GM19324 (cell line): ENCODE measurements around the gene ACTN4.

Experiments used
- ATAC-seq: cut with Tn5 transposase; IDR thresholded peaks from one replicate; pipeline ENCODE4 v1.9.1; 2021; ENCODE audit warnings: mild to moderate bottlenecking, moderate library complexity; ENCODE audit not compliant: unreplicated experiment, low FRiP score

Gene ACTN4

GRCh38 chr19:38658462-38659306 lies 11.2 kb downstream of the ACTN4 start:
- ATAC-seq, result no peak

DNA sequence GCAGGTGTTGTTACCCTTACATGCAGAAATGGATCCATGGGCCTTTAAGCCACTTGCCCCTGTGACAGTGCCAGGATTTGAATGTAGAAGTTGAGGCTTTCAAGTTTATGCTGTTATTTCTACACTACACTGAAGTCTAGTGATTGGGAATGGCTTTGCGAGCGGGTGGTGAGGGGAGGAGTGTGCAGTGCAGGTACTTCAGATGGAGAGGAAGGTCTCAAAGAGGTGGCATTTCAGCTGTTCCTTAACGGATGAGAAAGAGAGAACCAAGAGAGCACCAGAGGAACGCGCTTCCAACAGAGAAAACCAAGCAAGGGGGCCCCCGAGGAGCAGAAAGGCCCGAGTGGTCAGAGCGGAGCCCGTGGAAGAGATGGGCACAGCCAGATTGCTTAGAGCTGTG lies 13.3 kb downstream of the ACTN4 start:
- ATAC-seq, result no peak

DNA sequence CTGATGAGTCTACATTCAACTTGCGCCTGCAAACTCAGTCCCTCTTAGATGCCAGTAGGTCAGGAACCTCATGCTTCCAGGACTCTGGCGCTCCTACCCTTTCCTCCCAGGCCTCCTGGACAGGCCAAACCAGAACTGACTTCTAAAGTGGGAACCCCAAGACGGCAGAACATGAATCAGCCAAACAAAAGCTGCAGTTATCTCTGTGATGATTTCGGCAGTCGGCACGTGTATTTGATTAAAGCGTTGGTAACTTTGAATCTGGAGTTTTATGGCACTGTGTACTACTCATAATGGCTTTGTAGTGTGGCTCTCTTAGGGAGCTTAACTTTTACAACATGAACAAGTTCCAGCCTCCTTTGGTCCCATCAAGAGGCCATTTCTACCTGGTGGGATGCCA lies 13.7 kb downstream of the ACTN4 start:
- ATAC-seq, result no peak

DNA sequence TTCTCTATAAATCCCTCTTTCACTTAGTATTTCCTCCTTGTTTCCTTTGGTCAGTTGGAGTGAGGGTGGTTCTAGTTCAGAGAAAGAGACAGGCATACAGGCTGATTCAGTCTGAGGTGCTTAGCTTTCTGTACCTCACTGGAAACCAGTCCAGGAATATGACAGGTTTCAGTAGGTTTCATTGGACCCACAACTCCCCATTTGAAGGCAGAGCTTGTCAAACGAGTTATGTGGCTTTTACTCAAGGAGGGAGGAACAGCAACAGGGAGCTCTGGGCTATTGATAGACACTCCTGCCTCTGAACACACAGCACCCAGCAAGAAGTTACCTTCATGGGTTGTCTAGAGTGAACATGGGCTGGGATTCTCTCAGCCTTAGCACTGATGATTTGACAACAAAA lies 14.5 kb downstream of the ACTN4 start:
- ATAC-seq, result no peak

GRCh38 chr19:38662537-38663155 lies 15.2 kb downstream of the ACTN4 start:
- no peak for ATAC-seq

- ATAC-seq, result no peak
Measured at GRCh38 chr19:38663156-38663651, 15.8 kb downstream of the ACTN4 start.

DNA sequence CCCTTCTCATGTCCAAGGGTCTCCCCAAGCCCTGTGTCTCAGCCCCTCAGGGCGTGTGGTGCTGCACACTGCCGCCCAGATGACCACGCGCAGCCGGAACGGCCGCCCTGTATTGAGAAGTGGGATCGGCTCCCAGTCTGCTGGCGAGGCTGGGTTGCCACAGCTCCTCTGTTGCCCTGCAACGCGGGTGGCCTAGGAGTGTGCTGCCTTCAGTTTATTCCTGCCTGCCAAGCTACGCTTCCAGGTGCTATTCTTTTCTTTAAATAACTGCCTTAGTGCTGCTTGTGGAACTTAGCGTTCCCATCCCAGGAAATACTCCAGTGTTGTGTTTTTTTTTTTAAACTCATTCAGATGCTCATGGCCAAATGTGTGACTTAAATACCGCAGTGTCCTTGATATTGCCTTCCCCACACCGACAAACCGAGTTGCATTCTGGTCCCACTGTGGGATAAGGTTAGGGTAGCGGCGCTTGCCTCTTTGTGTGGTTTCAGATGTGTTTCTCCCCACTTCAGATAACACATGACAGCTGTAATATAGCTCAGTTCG lies 16.6 kb downstream of the ACTN4 start:
- no peak for ATAC-seq

DNA sequence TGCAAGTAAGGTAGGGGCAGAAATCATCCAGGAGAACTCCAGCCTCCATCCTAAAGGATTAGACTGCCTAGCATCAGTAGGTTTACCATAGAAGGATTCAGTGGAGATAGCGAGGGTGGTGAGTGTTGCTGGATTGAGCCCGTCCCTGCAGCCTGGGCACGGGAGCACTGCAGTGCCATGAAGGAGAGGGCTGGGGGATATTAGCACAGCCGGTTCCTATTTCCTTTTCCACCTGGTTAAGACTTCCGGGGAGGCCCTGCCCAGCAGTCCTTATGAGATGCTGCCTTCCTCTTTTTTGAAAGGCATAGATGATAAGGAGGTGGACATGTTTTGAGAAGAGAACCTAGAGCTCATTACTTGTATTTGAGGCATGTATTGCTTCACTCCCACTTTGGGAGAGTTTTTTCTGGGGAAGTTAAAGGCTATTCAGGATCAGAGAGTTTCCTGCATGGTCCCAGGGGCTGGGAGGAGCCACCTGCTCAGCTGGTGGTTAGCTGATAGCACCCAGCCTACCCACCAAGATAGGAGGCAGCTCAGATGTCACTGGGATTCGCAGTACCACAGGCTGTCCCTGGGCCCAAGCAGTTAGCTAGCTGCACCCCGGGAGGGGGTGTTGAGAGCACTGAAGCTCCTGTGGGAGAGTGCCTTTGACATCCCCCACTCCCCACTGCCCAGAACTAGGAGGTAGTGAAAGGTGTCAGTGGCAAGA lies 17.2 kb downstream of the ACTN4 start:
- ATAC-seq, result no peak

GRCh38 chr19:38665219-38665931 lies 17.9 kb downstream of the ACTN4 start:
- ATAC-seq, result no peak

GRCh38 chr19:38665950-38666662 lies 18.7 kb downstream of the ACTN4 start:
- no peak for ATAC-seq

- ATAC-seq, result no peak
Measured at GRCh38 chr19:38666663-38667511, 19.4 kb downstream of the ACTN4 start.

DNA sequence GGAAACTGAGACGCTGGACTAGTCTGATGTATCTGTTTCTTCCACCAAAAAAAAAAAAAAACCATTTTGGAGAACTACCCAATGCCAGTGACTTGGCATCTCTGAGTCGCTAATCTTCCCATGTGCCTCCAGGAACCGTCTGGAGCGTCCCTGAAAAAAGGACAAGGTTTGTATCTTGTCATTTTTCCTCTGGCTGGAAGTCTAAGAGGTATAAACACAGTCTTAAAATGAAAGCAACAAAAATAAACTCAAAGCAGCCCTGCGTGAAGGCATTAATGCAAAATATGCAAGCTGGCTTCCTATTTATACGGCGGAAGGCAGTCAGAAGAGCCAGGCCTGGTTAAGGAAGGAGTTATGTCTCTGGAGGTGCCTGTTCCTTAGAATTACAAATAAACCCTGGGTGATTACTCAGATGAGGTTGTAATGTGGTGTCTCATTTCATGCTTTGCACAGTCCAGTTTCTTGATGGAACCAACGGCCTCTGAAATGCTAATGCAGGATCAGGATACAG lies 20.3 kb downstream of the ACTN4 start:
- ATAC-seq, result no peak

DNA sequence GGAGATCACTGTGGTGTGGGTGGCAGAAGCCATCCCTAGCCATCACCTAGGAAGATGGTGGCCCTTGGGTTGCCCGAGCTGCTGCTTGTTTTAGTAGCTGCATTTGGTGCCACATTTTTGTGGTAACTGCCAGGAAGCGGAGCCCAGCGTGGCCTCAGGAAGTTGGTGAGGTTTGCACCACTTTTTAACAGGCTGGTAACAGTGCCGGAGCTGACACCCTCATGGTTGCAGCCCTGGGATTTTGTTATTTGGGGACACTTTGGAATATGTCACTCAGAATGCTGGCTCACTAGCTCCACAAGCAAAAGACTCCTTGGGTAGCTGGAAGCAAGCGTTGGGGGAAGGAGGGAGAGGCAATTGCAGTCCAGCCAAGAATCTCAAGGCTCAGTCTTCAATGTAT lies 22.1 kb downstream of the ACTN4 start:
- no peak for ATAC-seq

DNA sequence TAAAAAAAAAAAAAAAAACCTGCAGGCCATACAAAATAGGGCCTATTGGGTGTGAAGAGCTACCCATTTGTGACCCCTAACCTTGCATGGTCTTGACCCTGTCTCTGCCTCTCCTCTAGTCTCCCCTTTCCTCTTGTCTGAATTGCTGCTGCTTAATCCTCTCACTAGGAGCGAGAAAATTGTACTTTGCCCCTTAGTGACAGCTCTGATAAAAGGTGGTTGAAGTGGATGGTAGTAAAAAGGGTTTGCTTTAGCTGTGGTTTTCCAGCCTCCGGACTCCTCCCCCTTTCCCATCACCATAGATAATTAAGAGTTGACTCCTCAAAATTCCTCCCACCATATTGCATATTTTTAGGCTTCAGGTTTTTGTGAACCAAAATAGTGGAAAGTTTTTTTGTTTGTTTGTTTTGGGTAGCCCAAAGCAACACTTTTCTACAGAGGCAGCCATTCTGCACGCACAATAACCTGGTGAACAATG lies 23.5 kb downstream of the ACTN4 start:
- no peak for ATAC-seq

- ATAC-seq, result no peak
Measured at GRCh38 chr19:38671654-38672053, 24.2 kb downstream of the ACTN4 start.

- no peak for ATAC-seq
Measured at GRCh38 chr19:38673030-38673429, 25.6 kb downstream of the ACTN4 start.

GRCh38 chr19:38674388-38675171 lies 27.1 kb downstream of the ACTN4 start:
- no peak for ATAC-seq

DNA sequence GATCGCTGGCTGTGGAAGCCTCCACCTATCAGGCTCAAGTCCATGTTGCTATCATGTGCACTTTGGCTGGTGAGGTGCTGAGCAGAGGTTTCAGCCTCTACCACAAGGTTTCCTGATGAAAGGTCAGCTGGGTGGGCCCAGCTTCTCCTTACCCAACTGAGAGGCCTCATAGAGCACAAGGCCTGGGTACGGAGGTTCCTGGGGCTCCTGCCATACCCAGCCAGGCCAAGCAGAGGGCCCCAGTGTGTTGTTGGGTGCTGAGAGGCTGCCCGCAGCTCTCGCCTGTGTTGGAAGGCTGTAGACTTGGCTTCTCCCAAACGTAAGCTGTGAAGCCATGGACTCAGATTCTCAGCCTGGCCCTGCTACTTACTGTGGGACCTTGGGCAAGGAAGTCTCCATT lies 28.2 kb downstream of the ACTN4 start:
- ATAC-seq, result no peak
